HG03521 (cell line): ENCODE measurements around the gene ZFP36L2.
A peak's percentile ranks its signal among the peaks of the same experiment; 100 is the strongest.

Experiments
- ATAC-seq: cut with Tn5 transposase; IDR thresholded peaks from one replicate; pipeline ENCODE4 v1.9.1; 2021; ENCODE audit warnings: mild to moderate bottlenecking, moderate library complexity; ENCODE audit not compliant: unreplicated experiment

Gene ZFP36L2

GRCh38 chr2:43224571-43225092 lies 1.8 kb downstream of the ZFP36L2 start:
- no peak for ATAC-seq

DNA sequence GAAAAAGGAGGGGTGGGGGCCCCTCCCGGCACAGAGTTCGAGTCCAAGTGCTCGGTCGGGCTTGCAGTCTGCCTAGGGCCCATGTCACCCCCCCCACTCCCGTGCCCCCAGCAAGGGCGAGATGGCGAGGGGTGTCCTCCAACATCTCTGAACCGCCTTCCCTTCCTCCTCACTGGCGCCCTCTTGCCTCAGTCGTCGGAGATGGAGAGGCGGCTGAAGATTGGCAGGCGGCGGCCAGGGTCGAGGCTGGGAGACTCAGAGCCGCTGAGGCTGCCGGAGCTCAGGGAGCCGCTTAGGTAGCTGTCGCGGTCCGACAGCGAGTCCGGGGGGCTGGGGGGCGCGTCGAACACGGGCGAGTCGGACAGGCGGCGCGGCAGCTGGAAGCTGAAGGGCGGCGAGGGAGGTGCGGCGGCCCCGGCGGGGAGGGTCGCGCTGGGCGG lies 2.3 kb downstream of the ZFP36L2 start:
- no peak for ATAC-seq

GRCh38 chr2:43223521-43224001 lies 2.8 kb downstream of the ZFP36L2 start:
- no peak for ATAC-seq

DNA sequence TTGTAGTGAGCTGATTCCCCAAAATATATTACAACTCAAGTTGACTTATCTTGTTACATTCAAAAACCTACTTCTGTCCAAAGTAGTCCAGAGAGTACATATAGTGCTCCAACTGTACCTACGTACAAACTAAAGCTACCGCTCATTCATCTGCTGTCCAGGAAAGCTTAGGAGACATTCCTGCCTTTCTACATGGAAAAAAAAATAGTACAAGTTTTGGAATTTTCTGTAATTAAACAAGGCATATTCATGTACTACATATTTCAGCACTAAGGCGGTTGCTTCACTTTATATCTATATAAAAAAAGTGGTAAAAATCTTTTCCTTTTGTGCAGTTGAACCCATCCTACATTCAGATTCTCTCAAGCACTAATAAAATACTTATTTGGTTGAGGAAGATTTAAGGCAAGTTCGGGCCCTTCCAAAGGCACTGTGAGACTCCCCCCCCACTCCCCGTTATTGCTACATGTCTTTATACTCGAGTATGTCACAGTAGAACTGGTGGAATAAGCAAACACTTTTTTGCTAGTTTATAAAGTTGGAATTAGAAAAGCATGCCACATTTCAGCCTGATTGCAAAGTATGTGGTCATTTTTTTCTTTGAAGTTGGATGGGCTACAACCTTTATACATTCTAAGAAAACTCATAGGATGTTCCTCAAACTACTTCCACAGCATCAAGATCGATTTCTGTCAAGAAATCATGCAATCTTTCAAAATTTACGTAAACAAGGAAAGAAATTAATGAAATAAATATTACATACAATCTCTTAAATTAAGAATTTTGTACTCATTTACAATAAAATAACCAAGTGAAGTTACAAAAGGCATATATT lies 3.7 kb downstream of the ZFP36L2 start:
- ATAC-seq, result no peak

GRCh38 chr2:43221763-43222474 lies 4.5 kb downstream of the ZFP36L2 start:
- no peak for ATAC-seq

DNA sequence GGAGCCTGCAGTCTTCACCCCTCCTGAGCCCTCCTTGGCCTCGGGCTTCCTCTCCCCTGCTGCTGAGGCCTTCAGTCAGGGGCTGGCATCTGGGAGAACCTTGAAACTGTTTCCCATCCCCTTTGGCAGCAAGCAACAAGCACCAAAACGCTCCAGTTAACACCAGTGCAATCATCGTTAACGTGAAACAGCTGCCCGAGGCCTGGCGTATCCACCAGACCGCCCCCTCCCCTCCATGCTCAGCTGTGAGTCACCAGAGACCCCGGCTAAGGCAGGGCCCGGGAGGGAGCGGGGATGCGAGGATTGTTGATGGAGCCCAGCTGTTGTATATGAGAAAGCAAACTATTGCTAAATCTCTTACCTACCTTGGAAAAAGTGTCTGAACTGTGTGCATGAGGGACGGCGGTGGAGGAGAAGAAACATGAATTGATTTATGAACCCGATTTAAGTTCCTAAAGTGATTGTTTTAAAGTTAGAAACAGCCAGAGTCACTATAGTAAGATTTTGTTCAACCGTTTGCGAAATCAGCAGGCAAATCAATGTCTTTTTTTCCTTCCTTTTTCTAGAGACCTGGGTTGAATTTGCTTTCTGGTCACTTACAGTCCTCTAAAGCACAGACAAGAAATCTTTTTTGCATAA lies 5.2 kb downstream of the ZFP36L2 start:
- no peak for ATAC-seq

- no peak for ATAC-seq
These were observed 5.7 kb downstream of the ZFP36L2 start for GRCh38 chr2:43220760-43221123.

- ATAC-seq, result no peak
These were observed 6.1 kb downstream of the ZFP36L2 start for GRCh38 chr2:43220229-43220751.

- peak; percentile 39 for ATAC-seq
These were observed 6.8 kb downstream of the ZFP36L2 start for GRCh38 chr2:43219383-43220228.

DNA sequence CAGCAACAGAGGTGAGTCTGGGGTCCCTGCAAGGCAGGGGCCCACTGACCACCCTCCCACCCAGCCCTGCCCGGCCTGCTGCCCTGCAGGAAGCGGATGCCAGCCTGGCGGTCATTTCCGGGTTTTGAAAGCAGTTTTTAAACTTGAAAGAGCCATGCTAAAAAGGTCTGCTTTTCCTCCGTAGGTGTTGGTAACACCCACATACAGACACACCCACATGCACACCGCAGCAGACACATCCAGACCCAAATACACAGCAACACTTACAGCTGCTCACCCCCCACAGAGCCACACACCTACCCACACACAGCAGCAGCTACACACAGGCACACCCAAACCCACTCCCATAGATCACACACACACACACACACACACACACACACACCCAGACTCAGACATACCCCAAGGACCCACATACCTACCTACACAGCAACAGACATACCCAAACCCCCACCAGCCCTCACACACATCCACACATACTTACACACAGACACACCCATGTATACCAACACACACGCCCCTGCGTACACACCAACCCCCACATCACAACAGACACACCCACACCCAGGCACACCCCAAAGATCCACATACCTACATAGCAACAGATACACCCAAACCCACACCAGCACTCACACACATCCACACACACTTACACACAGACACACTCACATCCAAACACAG lies 7.6 kb downstream of the ZFP36L2 start:
- ATAC-seq, result peak; percentile 41

DNA sequence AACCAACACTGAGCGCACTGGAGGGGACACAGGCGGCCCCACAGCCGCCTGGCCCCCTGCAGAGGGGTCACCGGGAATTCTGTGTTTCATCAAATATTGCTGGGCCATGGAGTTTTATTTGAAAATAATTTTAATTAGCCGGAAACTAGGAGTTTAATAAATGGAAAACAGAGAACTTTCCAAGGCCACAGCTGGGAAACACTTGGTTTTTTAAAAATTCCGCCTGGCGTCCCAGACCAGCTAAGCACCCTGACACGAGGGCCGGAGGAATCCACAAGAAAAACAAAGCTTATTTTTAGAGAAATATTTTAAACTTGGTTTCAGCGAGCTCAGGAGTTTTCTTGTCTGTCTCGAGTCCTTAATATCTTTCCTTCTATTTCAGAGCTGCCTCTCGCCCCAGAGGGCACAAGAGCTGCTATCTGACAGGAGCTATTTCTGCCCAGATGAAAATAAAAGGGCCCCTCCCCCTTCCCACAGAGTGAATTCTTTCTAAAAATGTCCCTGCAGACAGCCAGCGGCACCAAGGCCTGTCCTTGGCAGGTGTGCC lies 8.2 kb downstream of the ZFP36L2 start:
- no peak for ATAC-seq

GRCh38 chr2:43217228-43218154 lies 8.9 kb downstream of the ZFP36L2 start:
- ATAC-seq, result no peak

DNA sequence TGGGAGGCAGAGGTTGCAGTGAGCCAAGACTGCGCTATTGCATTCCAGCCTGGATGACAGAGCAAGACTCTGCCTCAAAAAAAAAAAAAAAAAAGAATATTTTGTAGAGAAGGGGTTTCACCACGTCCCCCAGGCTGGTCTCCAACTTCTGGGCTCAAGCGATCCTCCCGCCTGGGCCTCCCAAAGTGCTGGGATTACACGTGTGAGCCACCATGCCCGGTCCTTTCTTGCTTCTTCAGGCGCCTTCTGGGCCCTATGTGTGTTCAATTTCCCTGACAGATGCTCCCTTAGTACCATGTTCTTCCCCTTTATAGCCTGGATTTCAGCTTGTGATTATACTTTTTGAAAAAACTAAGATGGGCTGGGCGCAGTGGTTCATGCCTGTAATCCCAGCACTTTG lies 9.8 kb downstream of the ZFP36L2 start:
- no peak for ATAC-seq

GRCh38 chr2:43215673-43216255 lies 10.6 kb downstream of the ZFP36L2 start:
- no peak for ATAC-seq

GRCh38 chr2:43214253-43214652 lies 12.2 kb downstream of the ZFP36L2 start:
- no peak for ATAC-seq

DNA sequence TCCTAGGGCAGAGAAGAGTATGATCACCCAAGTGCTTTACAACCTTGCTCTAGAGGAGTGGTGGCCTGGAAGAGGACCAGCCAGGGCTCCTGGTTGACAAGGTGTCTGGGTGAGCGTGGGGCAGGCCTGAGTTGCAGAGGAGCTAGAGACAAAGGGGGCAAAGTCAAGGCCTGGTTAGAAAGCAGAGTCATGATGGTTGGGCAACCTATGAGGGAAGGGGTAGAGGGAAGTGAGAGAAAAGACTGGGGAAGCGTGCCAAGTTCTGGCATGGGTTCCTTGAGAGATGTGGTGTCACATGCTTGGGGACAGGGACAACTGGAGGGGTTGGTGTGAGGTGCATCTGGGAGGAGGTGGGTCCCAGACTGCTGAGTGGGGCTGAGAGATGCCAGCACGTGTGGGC lies 13.5 kb downstream of the ZFP36L2 start:
- ATAC-seq, result no peak

GRCh38 chr2:43212216-43212835 lies 14.1 kb downstream of the ZFP36L2 start:
- ATAC-seq, result no peak
